IPS DF 19.7 (cell line): ENCODE measurements around the gene LRRN2.
"Not testable (repeated sequence)": the region's sequence is repeated elsewhere in the genome, so short reads cannot be mapped to it uniquely, and the experiment has no call there.

ENCODE experiments used
- DNase-seq: peaks from one replicate; pipeline ENCODE4 v3.0.0-alpha.2; 2013; ENCODE audit warnings: low read depth, low spot score

The LRRN2 gene

GRCh38 chr1:204692841-204693356, 7.4 kb upstream of the LRRN2 start:
- DNase-seq: no peak

- no peak for DNase-seq
Measured at GRCh38 chr1:204692325-204692840, 6.8 kb upstream of the LRRN2 start.

GRCh38 chr1:204691328-204691730, 5.8 kb upstream of the LRRN2 start:
- not testable (repeated sequence) for DNase-seq

GRCh38 chr1:204688776-204689175, 3.2 kb upstream of the LRRN2 start:
- no peak for DNase-seq

GRCh38 chr1:204688007-204688406, 2.5 kb upstream of the LRRN2 start:
- DNase-seq: no peak

- no peak for DNase-seq
Measured at GRCh38 chr1:204684571-204685235, 835 bp downstream of the LRRN2 start.

- no peak for DNase-seq
Measured at GRCh38 chr1:204684206-204684570, 1.4 kb downstream of the LRRN2 start.

- DNase-seq: no peak
Measured at GRCh38 chr1:204683284-204684205, 2.0 kb downstream of the LRRN2 start.

GRCh38 chr1:204680461-204680860, 5.1 kb downstream of the LRRN2 start:
- DNase-seq: no peak

GRCh38 chr1:204680051-204680450, 5.5 kb downstream of the LRRN2 start:
- DNase-seq: no peak

- no peak for DNase-seq
Measured at GRCh38 chr1:204678721-204679475, 6.6 kb downstream of the LRRN2 start.

- no peak for DNase-seq
Measured at GRCh38 chr1:204677864-204678263, 7.7 kb downstream of the LRRN2 start.

GRCh38 chr1:204676043-204676442, 9.5 kb downstream of the LRRN2 start:
- DNase-seq: no peak

- DNase-seq: no peak
Measured at GRCh38 chr1:204673909-204674649, 11.5 kb downstream of the LRRN2 start.

- DNase-seq: no peak
Measured at GRCh38 chr1:204673209-204673608, 12.3 kb downstream of the LRRN2 start.

GRCh38 chr1:204672482-204673121, 12.9 kb downstream of the LRRN2 start:
- no peak for DNase-seq

GRCh38 chr1:204672069-204672468, 13.5 kb downstream of the LRRN2 start:
- no peak for DNase-seq

- DNase-seq: no peak
Measured at GRCh38 chr1:204670152-204670927, 15.2 kb downstream of the LRRN2 start.

GRCh38 chr1:204669579-204669978, 16.0 kb downstream of the LRRN2 start:
- DNase-seq: no peak

GRCh38 chr1:204664384-204664651, 21.2 kb downstream of the LRRN2 start:
- DNase-seq: no peak
